GM21528 (cell line): ENCODE data around the gene TUBA1B.
"Not testable (repeated sequence)": the region's sequence is repeated elsewhere in the genome, so short reads cannot be mapped to it uniquely, and the experiment has no call there.

Experiments
- ATAC-seq: cut with Tn5 transposase; IDR thresholded peaks from one replicate; pipeline ENCODE4 v1.9.1; 2021; ENCODE audit warnings: mild to moderate bottlenecking, moderate library complexity; ENCODE audit not compliant: unreplicated experiment, low FRiP score

The TUBA1B gene

GRCh38 chr12:49131051-49131893 lies at the start of gene TUBA1B:
Gene TUBA1B (minus strand): TSS chr12:49131395. CDS start chr12:49131300, 95 bp downstream.
- ATAC-seq = peak; percentile 69

GRCh38 chr12:49174218-49174617 lies 43.0 kb upstream of the TUBA1B start:
- ATAC-seq = no peak

DNA sequence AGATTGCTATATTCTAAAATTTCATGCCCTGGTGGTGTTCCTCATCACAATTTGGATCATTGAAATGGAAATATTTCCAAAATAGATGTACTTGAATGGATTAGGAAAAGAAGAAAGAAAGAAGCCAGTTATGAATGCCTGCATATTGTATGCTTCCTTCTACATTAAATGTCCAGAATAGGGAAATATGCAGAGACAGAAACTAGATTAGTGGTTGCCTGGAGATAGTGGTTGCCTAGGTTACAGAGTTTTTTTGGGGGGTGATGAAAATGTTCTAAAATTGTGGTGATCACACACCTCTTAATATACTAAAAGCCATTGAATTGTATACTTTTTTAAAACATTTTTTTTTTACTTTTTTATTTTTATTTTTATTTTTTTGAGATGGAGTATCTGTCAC lies 39.7 kb upstream of the TUBA1B start:
- ATAC-seq = no peak

DNA sequence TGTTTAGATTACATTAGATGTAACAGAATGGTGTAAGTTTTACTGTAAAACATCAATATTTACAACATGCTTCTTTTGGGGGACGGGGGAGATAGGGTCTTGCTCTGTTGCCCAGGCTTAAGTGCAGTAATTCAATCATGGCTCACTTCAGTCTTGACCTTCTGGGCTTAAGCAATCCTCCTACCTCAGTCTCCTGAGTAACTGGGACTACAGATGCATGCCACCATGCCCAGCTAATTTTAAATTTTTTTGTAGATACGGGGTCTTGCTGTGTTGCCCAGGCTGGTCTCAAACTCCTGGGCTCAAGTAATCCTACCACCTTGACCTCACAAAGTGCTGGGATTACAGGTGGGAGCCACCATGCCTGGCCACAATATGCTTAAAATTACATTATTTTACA lies 33.9 kb upstream of the TUBA1B start:
- no peak for ATAC-seq

DNA sequence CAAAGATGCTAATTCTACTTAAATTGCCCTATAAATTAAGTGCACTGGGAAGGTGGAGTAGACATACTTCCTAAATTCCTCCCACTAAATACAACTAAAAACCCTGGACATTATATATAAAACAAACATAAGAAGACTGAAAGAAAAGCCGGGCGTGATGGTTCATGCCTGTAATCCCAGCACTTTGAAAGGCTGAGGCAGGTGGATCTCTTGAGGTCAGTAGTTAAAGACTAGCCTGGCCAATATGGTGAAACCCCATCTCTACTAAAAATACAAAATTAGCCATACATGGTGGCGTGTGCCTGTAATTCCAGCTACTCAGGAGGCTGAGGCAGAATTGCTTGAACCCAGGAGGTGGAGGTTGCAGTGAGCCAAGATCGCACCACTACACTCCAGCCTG lies 30.7 kb upstream of the TUBA1B start:
- not testable (repeated sequence) for ATAC-seq

DNA sequence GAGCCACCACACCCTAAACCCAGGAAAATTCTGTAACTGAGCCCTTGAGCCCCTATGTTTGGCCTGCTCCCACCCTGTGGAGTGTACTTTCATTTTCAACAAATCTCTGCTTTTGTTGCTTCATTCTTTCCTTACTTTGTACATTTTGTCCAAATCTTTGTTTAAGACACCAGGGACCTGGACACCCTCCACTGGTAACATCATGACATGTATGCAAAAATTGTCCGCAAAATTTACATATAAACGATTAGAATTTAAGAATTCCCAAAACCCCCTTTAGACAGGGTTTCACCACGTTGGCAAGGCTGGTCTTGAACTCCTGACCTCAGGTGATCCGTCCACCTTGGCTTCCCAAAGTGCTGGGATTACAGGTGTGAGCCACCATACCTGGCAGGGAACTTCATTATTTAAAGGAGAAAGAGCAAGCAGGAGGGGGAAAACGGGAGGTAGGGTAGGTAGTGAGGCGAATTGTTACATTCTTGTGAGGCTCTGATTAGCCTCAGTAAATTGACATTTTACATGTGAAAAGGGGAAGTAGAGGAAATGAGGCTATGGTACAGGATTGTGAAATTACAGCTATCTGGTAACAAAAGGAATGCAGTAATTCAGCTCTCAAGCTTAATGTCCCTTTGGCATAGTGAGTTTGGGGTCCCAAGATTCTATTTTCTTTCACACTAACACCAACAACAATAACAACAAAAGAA lies 30.0 kb upstream of the TUBA1B start:
- ATAC-seq = no peak

- ATAC-seq = no peak
Observed at GRCh38 chr12:49160399-49160798, 29.2 kb upstream of the TUBA1B start.

DNA sequence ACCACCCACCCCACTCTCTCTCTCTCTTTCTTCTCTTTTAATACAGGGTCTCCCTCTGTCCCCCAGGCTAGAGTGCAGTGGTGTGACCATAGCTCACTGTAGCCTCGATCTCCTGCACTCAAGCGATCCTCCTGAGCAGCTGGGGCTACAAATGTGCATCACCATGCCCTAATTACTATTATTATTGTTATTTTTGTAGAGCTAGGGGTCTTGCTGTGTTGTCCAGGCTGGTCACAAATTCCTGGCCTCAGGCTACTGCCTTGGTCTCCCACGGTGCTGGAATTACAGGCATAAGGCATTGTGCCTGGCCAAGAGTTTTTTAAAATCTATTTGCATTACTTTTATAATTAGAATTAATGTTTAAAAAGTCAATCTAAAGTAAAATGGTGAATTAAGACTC lies 23.0 kb upstream of the TUBA1B start:
- ATAC-seq = no peak

GRCh38 chr12:49147384-49147783 lies 16.2 kb upstream of the TUBA1B start:
- ATAC-seq = no peak

GRCh38 chr12:49146406-49146805 lies 15.2 kb upstream of the TUBA1B start:
- ATAC-seq = no peak

DNA sequence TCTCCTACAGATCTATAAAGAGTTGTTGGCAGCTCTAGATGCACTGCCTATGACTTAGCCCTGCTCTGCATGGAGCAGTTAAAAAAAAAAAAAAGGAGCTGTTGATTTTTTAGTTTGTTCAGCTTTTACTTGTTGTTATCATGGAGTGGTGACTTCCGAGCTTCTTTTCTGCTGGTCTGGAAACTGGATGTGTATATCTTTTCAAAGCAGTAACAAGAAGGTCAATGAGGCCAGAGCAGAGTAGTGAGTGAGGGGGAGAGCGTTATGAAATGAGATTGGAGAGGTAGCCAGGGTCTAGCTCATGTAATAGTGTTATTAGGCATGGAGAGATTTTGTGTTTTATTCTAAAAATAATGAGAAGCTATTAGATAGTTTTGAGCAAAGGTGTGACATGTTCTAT lies 13.2 kb upstream of the TUBA1B start:
- no peak for ATAC-seq

DNA sequence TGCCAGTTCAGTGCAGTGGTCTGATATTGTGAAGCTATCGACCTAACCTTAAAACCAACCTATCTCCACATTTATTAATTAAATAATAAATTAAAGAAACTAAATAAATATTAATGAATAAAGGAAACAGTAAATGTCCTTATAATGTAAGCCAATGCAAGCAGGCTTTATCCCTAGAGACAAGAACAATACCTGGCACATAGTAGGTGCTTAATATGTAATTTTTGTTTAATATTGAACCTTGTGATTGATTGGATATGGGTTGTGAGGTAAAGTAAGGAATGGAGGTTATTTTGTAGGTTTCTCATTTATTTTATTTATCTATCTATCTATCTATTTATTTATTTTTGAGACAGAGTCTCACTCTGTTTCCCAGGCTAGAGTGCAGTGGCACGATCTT lies 7.8 kb upstream of the TUBA1B start:
- no peak for ATAC-seq

- no peak for ATAC-seq
Observed at GRCh38 chr12:49138587-49138986, 7.4 kb upstream of the TUBA1B start.

DNA sequence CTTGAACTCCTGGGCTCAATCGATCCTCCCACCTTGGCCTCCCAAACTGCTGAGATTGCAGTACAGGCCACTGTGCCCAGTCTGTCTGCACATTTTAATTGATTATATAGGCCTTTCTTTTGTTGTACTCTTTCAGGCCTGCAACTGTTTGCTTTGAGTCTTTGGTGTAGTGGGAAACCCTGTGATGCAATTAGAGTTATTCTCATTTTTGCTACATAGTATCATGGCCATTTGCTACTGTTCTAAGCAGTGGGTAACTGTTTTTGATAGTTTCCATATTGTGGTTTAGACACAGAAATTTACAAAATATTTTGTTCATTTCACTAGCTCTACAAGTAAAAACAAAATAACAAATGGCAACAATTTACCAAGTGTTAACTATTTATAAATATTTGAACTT lies 6.3 kb upstream of the TUBA1B start:
- no peak for ATAC-seq

- ATAC-seq = not testable (repeated sequence)
Observed at GRCh38 chr12:49136997-49137396, 5.8 kb upstream of the TUBA1B start.

- no peak for ATAC-seq
Observed at GRCh38 chr12:49133590-49133989, 2.4 kb upstream of the TUBA1B start.

DNA sequence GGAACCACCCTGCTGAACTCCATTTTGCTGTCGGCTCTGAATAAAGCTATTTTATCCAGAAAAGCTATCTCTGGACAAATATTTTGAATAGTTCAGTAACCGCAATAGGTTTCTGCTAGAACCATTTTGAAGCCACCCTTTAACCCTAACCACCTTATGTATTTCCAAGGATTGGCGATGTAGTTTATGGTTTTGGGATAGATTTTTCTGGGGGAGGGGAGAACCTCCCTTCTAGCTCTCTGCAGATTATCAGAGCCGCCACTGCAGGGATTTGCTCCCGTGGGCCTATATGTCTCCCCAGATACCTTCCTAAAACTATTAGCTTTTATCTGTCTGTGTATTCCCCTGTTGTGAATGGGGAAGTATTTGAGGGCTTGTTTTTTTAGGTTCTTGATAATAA lies 1.8 kb upstream of the TUBA1B start:
- no peak for ATAC-seq

DNA sequence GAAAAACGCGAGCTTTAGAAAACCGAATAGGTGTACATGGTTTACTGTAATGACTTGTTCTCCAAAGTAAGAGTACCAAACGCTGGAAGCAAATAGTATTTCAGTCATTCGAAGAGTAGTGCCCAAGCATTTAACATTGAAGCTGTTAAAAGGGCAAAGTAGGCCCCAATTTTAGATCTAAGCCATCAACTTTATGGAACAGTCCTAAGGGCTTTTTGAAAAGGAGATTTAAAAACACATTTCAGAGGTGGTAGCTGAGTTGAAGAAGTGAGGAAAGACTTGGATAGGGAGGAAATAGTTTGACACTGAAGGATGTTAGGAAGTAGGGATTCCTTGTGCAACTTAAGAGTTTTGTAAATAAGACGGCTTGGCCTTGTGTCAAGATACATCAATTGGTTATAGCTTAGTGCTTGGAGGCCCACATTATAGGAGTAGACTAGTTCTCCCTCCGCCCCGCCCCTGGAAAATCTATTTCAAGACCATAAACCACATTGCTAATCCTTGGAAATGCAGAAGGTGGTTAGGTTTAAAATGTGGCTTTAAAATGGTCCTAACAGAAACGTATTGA lies 783 bp upstream of the TUBA1B start:
- ATAC-seq = no peak

GRCh38 chr12:49130151-49131050 lies 794 bp downstream of the TUBA1B start:
- ATAC-seq = peak; percentile 51

DNA sequence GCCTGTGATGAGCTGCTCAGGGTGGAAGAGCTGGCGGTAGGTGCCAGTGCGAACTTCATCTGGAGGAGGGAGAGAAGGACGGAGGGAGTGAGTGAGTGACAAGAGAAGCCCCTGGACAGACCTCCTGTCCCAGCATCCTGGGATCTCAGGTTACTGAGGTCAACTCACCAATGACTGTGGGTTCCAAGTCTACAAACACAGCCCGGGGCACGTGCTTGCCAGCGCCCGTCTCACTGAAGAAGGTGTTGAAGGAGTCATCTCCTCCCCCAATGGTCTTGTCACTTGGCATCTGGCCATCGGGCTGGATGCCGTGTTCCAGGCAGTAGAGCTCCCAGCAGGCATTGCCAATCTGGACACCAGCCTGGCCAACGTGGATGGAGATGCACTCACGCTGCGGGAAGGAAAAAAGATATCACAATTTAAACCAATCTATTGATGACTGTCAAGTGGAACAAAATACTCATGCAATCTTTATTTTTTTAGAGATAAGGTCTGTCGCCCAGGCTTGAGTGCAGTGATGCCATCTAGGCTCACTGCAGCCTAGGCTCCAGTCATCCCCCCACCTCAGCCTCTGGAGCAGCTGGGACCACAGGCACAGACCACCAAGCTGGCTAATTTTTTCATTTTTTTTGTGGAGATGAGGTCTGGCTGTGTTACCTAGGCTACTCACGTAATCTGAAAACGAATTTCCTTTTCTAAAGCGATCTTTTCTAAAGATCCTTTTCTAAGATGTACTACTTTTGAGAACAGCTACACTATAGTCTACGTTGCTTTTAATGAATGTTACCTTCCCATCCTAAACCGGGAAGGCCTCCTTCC lies 1.7 kb downstream of the TUBA1B start:
- no peak for ATAC-seq
